Activated naive CD4-positive, alpha-beta T cell (primary cell): Measurements from ENCODE around the gene STAT1.
"Not testable (repeated sequence)": the region's sequence is repeated elsewhere in the genome, so short reads cannot be mapped to it uniquely, and the experiment has no call there.

Experiments
- DNase-seq, 4 experiments: peaks; one replicate each; lab custom pipeline; 2025; lab: John Stamatoyannopoulos, UW

The STAT1 gene

GRCh38 chr2:191006997-191007783, 6.8 kb downstream of the STAT1 start:
- DNase-seq = no peak

GRCh38 chr2:191006297-191006696, 7.7 kb downstream of the STAT1 start:
- no peak for DNase-seq

- no peak for DNase-seq
Measured at GRCh38 chr2:191003405-191004309, 10.3 kb downstream of the STAT1 start.

- no peak for DNase-seq
Measured at GRCh38 chr2:191001624-191002023, 12.3 kb downstream of the STAT1 start.

GRCh38 chr2:191001032-191001431, 12.9 kb downstream of the STAT1 start:
- no peak for DNase-seq

GRCh38 chr2:190999949-191000665, 13.9 kb downstream of the STAT1 start:
- no peak for DNase-seq

- DNase-seq = no peak
Measured at GRCh38 chr2:190999058-190999457, 14.9 kb downstream of the STAT1 start.

GRCh38 chr2:190997526-190998113, 16.4 kb downstream of the STAT1 start:
- no peak for DNase-seq

GRCh38 chr2:190996947-190997346, 17.0 kb downstream of the STAT1 start:
- no peak for DNase-seq

GRCh38 chr2:190996338-190996946, 17.5 kb downstream of the STAT1 start:
- DNase-seq = no peak

GRCh38 chr2:190995315-190995714, 18.7 kb downstream of the STAT1 start:
- not testable (repeated sequence) for DNase-seq

- DNase-seq = no peak
Measured at GRCh38 chr2:190994148-190994547, 19.8 kb downstream of the STAT1 start.

GRCh38 chr2:190993292-190993643, 20.7 kb downstream of the STAT1 start:
- no peak for DNase-seq

- no peak for DNase-seq
Measured at GRCh38 chr2:190990132-190990531, 23.8 kb downstream of the STAT1 start.

GRCh38 chr2:190988910-190989309, 25.1 kb downstream of the STAT1 start:
- no peak for DNase-seq

- no peak for DNase-seq
Measured at GRCh38 chr2:190987938-190988337, 26.0 kb downstream of the STAT1 start.

- no peak for DNase-seq
Measured at GRCh38 chr2:190987116-190987515, 26.9 kb downstream of the STAT1 start.

- no peak for DNase-seq
Measured at GRCh38 chr2:190986221-190986953, 27.6 kb downstream of the STAT1 start.

- DNase-seq = no peak
Measured at GRCh38 chr2:190984595-190984994, 29.4 kb downstream of the STAT1 start.

GRCh38 chr2:190982262-190983034, 31.5 kb downstream of the STAT1 start:
- DNase-seq = no peak
